KOPT-K1 (cell line): Measurements from ENCODE around the gene PIGX.
"Not testable (repeated sequence)": the region's sequence is repeated elsewhere in the genome, so short reads cannot be mapped to it uniquely, and the experiment has no call there.

ENCODE experiments used
- H3K27ac ChIP-seq: fragments of 200-600 bp; sonication (generic); 2 replicates; pipeline ENCODE4 v1.5.1; 2016; ENCODE audit warnings: antibody characterized with exemption, mild to moderate bottlenecking, low read depth, low read length; ENCODE audit not compliant: poor library complexity, severe bottlenecking
- H3K36me3 ChIP-seq: fragments of 200-600 bp; sonication (generic); 2 replicates; pipeline ENCODE4 v1.5.1; 2017; ENCODE audit warnings: antibody characterized with exemption, mild to moderate bottlenecking, low read length, moderate library complexity; ENCODE audit not compliant: insufficient read depth
- H3K9me3 ChIP-seq: fragments of 200-600 bp; sonication (generic); 2 replicates; pipeline ENCODE4 v1.5.1; 2017; ENCODE audit warnings: antibody characterized with exemption, low read length, mild to moderate bottlenecking; ENCODE audit not compliant: insufficient read depth, poor library complexity, severe bottlenecking

Gene PIGX

GRCh38 chr3:196694202-196694638 lies 18.0 kb upstream of the PIGX start:
- Histone ChIP-seq H3K27ac (peak overlapping the region; percentile 2), H3K9me3 (no peaks in the 10 kb centered on the region), H3K36me3 (no peaks in the 10 kb centered on the region)

GRCh38 chr3:196694941-196695848 lies 17.0 kb upstream of the PIGX start:
- Histone ChIP-seq H3K36me3 (no peaks in the 10 kb centered on the region), H3K9me3 (no peaks in the 10 kb centered on the region), H3K27ac (no peak overlapping the region)

- H3K9me3 ChIP-seq, result no peaks in the 10 kb centered on the region
- no peak overlapping the region for H3K27ac ChIP-seq
- no peaks in the 10 kb centered on the region for H3K36me3 ChIP-seq
Observed at GRCh38 chr3:196695849-196696226, 16.3 kb upstream of the PIGX start.

GRCh38 chr3:196697270-196697669 lies 14.9 kb upstream of the PIGX start:
- no peak overlapping the region for H3K27ac ChIP-seq
- H3K36me3 ChIP-seq, result no peaks in the 10 kb centered on the region
- no peaks in the 10 kb centered on the region for H3K9me3 ChIP-seq

GRCh38 chr3:196699749-196700148 lies 12.4 kb upstream of the PIGX start:
- Histone ChIP-seq H3K9me3 (no peaks in the 10 kb centered on the region), H3K27ac (no peak overlapping the region), H3K36me3 (no peaks in the 10 kb centered on the region)

- Histone ChIP-seq H3K9me3 (no peaks in the 10 kb centered on the region), H3K27ac (no peak overlapping the region), H3K36me3 (no peaks in the 10 kb centered on the region)
Observed at GRCh38 chr3:196700801-196701200, 11.4 kb upstream of the PIGX start.

- Histone ChIP-seq H3K36me3 (no peaks in the 10 kb centered on the region), H3K27ac (no peak overlapping the region), H3K9me3 (no peaks in the 10 kb centered on the region)
Observed at GRCh38 chr3:196706327-196706726, 5.8 kb upstream of the PIGX start.

- H3K9me3 ChIP-seq, result no peaks in the 10 kb centered on the region
- no peak overlapping the region for H3K27ac ChIP-seq
- H3K36me3 ChIP-seq, result no peaks in the 10 kb centered on the region
Observed at GRCh38 chr3:196706731-196707130, 5.4 kb upstream of the PIGX start.

- Histone ChIP-seq H3K9me3 (no peaks in the 10 kb centered on the region), H3K36me3 (no peaks in the 10 kb centered on the region), H3K27ac (no peak overlapping the region)
Observed at GRCh38 chr3:196707566-196707965, 4.6 kb upstream of the PIGX start.

GRCh38 chr3:196708467-196708866 lies 3.7 kb upstream of the PIGX start:
- Histone ChIP-seq H3K36me3 (no peaks in the 10 kb centered on the region), H3K27ac (no peak overlapping the region), H3K9me3 (no peaks in the 10 kb centered on the region)

GRCh38 chr3:196712514-196713413 lies 587 bp downstream of the PIGX start:
- H3K36me3 ChIP-seq, result peaks cover 17% of the 10 kb centered on the region
- no peaks in the 10 kb centered on the region for H3K9me3 ChIP-seq
- H3K27ac ChIP-seq, result peak overlapping the region; percentile 80

- Histone ChIP-seq H3K36me3 (peaks cover 60% of the 10 kb centered on the region), H3K9me3 (peaks cover 21% of the 10 kb centered on the region)
- H3K27ac ChIP-seq, result not testable (repeated sequence)
Observed at GRCh38 chr3:196717162-196717561, 5.0 kb downstream of the PIGX start.

- Histone ChIP-seq H3K9me3 (peaks cover 21% of the 10 kb centered on the region), H3K27ac (no peak overlapping the region), H3K36me3 (peaks cover 93% of the 10 kb centered on the region)
Observed at GRCh38 chr3:196721097-196721496, 8.9 kb downstream of the PIGX start.

- H3K9me3 ChIP-seq, result no peaks in the 10 kb centered on the region
- H3K27ac ChIP-seq, result no peak overlapping the region
- peaks cover 95% of the 10 kb centered on the region for H3K36me3 ChIP-seq
Observed at GRCh38 chr3:196726788-196727675, 14.9 kb downstream of the PIGX start.
